Measurements from ENCODE around the gene TBC1D24.

Gene TBC1D24

DNA sequence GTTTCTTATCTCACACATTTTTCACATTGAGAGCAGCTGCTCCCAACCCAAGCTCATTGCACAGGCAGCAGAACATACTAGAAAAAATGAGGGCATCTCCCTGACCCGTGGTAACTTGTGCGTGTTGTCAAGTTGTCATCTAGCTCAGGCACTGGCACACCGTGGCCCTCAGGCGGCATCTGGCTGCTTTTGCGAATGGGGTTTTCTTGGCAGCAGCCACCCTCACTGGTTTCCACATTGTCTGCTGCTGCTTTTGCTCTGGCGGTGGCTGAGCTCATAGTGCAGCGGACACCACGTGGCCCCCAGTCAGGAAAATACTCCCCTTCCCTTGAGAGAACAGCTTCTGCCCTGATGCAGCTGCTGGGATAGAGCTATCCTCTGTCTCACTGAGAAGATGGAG, 24.4 kb upstream of the TBC1D24 start:
- no peak for DNase-seq (ENCODE audit: low read depth)

GRCh38 chr16:2450975-2451381, 23.9 kb upstream of the TBC1D24 start:
- DNase-seq (ENCODE audit: low read depth), result no peak

GRCh38 chr16:2451851-2452320, 23.0 kb upstream of the TBC1D24 start:
- DNase-seq (ENCODE audit: low read depth), result no peak

- DNase-seq (ENCODE audit: low read depth), result no peak
These were observed 22.3 kb upstream of the TBC1D24 start for GRCh38 chr16:2452650-2453049.

DNA sequence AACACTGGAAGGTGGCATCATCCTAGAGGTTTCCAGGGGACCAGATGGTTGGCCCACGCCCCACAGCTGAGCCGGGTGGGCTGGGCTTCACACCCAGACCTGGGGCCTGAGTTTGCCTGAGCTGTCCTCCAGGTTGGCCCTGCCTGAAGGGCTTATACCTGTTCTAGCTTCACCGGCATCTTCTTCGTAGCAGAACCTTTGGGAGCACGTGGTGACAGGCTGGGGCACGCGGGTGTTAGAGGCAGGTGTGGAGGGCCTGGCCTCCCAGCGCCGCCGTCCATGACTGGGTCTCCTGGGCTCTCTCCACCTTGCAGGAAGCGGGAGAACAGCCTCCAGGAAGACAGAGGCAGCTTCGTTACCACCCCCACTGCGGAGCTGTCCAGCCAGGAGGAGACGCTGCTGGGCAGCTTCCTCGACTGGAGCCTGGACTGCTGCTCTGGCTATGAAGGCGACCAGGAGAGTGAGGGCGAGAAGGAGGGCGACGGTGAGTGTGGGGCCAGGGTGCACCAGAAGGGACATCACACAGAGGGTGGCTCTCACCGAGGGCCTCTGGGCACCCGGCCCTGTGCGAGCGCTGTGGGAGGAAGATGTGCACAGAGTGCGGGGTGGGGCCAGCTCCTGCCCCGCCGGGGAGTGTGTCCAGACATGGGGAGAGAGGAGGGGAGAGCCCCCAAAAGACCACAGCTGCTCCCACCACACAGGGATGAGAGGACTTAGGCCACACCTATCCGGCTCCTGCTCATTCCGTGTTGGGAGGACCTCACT, 19.7 kb upstream of the TBC1D24 start:
- DNase-seq (ENCODE audit: low read depth), result no peak

DNA sequence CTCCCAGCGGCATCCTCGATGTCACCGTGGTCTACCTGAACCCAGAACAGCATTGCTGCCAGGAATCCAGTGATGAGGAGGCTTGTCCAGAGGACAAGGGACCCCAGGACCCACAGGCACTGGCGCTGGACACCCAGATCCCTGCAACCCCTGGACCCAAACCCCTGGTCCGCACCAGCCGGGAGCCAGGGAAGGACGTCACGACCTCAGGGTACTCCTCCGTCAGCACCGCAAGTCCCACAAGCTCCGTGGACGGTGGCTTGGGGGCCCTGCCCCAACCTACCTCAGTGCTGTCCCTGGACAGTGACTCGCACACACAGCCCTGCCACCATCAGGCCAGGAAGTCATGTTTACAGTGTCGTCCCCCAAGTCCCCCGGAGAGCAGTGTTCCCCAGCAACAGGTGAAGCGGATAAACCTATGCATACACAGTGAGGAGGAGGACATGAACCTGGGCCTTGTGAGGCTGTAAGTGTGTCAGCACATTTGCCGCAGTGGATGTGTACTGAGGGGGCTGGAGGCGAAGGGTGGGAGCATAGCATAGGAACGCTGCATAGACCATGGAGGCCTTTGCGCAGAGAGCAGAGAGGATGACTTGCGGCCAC, 18.3 kb upstream of the TBC1D24 start:
- DNase-seq (ENCODE audit: low read depth), result no peak

- no peak for DNase-seq (ENCODE audit: low read depth)
These were observed 17.7 kb upstream of the TBC1D24 start for GRCh38 chr16:2457267-2457666.

GRCh38 chr16:2457946-2458345, 17.0 kb upstream of the TBC1D24 start:
- no peak for DNase-seq (ENCODE audit: low read depth)

- DNase-seq (ENCODE audit: low read depth), result no peak
These were observed 15.9 kb upstream of the TBC1D24 start for GRCh38 chr16:2458887-2459646.

- DNase-seq (ENCODE audit: low read depth), result peak; percentile 97
These were observed 15.1 kb upstream of the TBC1D24 start, which contains the start of gene TEDC2 for GRCh38 chr16:2459647-2460390. Gene TEDC2 (plus strand): TSS chr16:2460109. CDS start chr16:2460145, 36 bp downstream.

- DNase-seq (ENCODE audit: low read depth), result no peak
These were observed 14.6 kb upstream of the TBC1D24 start for GRCh38 chr16:2460391-2460713.

GRCh38 chr16:2460916-2461315, 14.0 kb upstream of the TBC1D24 start:
- DNase-seq (ENCODE audit: low read depth), result no peak

GRCh38 chr16:2462031-2462866, 12.7 kb upstream of the TBC1D24 start:
- DNase-seq (ENCODE audit: low read depth), result no peak

DNA sequence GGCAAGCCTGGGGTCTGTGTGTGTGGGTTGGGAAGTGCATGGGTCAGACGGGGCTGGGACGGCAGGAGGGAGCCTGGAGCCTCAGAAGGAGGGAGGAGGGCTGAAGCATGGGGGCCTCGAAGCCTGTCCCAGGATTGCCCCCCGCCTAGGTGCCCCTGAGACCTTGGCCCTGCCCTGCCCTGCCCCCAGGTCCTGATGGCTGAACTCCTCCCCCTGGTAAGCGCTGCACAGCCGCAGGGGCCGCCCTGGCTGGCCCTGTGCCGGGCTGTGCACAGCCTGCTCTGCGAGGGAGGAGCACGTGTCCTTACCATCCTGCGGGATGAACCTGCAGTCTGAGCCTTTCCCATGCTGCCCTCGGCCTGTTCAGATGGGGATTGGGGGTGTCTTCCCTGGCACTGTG, 10.6 kb upstream of the TBC1D24 start:
- DNase-seq (ENCODE audit: low read depth), result no peak

- DNase-seq (ENCODE audit: low read depth), result no peak
These were observed 9.1 kb upstream of the TBC1D24 start for GRCh38 chr16:2465653-2466415.

DNA sequence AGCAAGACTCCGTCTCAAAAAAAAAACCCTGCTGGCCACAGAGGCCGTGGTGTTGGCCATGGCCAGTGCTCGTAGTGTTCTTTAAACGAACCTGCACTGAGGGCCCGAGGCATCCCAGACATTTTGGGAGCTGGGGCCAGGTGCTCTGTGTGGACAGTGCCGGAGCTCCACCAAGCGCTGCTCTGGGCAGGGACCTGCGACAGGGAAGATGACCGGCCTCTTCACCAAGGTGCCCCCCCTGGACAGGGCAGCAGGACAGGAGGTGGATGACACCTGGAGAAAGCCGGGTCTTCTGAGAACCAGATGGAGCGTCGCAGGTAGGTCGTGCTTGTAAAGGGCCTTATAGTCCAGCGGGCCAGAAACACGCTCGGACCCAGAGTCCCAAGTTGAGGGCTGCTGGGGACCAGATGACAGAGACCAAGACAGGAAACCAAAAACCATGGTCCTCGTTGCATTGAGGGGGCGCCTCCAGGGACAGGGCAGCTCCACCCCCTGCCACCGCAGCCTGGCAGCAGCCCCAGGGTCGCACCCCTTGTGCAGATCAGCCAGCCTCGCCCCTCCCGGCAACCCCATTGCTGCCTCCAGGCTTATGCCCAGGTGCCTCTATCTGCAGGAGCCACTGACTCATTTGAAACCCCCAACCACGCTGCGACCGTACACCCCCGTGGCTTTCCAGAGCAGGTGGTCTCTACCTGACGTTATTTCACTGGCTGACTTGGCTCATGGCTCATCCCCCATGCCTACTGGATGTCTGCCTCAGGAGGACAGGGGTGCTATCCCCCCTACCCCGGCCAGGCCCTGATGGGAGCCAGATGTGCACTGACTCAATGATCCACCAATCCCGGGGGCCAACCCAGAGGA, 8.0 kb upstream of the TBC1D24 start:
- no peak for DNase-seq (ENCODE audit: low read depth)

GRCh38 chr16:2467528-2468232, 7.2 kb upstream of the TBC1D24 start:
- DNase-seq (ENCODE audit: low read depth), result no peak

DNA sequence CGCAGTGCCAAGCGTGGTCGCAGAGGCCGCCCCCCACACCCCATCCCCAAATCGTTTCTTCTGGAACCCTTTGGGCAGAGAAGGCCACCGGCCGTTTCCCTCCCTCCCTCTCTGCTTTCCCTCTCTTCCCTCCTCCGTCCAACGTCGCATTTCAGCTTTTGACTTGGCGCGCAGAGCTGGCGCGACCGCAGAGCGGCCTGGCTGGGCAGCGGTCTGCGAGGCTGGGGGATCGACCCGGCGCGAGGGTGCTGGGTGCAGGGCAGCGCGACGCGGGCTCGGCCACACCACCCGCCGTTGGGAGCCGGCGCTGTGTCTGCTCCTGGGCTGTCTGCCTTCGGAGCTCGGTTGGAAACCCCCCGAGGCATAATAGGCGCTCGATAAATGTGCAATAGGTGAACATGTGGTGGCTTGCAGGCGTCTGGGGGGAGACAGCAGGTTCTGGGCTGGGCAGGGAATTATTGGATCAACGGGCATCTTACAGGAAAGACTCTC, 6.6 kb upstream of the TBC1D24 start:
- DNase-seq (ENCODE audit: low read depth), result no peak
